ENCODE measurements around the gene CLEC2B.

DNA sequence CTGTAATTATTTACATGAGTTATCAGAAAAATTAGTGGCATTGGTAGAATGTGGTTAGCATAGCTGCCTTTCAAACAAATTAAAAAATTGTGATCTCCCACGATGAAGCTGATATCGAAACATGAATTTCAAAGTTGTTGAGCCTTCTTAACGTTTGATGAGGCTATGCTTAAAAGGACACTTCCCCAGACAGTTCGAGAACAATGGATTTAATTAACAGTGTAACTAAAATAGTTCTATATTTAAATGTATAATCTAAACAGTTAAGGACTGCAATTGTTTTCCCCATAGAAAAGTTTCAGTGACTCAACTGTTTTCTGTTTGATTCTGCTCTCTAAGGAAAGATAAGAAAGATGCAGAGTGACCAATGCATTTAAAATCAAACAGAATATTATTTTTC is 1.6 kb downstream of the CLEC2B start:
- TF ChIP-seq, protein P1, sequence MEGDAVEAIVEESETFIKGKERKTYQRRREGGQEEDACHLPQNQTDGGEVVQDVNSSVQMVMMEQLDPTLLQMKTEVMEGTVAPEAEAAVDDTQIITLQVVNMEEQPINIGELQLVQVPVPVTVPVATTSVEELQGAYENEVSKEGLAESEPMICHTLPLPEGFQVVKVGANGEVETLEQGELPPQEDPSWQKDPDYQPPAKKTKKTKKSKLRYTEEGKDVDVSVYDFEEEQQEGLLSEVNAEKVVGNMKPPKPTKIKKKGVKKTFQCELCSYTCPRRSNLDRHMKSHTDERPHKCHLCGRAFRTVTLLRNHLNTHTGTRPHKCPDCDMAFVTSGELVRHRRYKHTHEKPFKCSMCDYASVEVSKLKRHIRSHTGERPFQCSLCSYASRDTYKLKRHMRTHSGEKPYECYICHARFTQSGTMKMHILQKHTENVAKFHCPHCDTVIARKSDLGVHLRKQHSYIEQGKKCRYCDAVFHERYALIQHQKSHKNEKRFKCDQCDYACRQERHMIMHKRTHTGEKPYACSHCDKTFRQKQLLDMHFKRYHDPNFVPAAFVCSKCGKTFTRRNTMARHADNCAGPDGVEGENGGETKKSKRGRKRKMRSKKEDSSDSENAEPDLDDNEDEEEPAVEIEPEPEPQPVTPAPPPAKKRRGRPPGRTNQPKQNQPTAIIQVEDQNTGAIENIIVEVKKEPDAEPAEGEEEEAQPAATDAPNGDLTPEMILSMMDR (tag by site-specific recombination; IDR thresholded peaks at IDR 0.05): no peak
- TF ChIP-seq ZNF768 (tag by site-specific recombination; IDR thresholded peaks at IDR 0.05) (no peak), SETDB1 (IDR thresholded peaks at IDR 0.05; ENCODE audit: insufficient read length, low read length) (no peak)
